SK-N-SH treated with all-trans-retinoic acid at 6 μM for 48 hours (cell line): Measurements from ENCODE around the gene IRS1.

Experiments used
- CSDC2 ChIP-seq: fragments of 250-450 bp; sonication (Bioruptor Pico); IDR thresholded peaks from 2 replicates; pipeline ENCODE4 v1.5.0; 2020; ENCODE audit warnings: mild to moderate bottlenecking, moderate library complexity
- PPARA ChIP-seq: fragments of 250-450 bp; sonication (Bioruptor Pico); IDR thresholded peaks from 2 replicates; pipeline ENCODE4 v1.5.0; 2020; ENCODE audit warnings: mild to moderate bottlenecking, borderline replicate concordance
- ZNF70 ChIP-seq: fragments of 450-650 bp; formaldehyde crosslinking; IDR thresholded peaks from 2 replicates; pipeline ENCODE4 v1.5.0; 2020; ENCODE audit warnings: mild to moderate bottlenecking, moderate library complexity
- TF ChIP-seq, protein P1 (sequence below): fragments of 250-450 bp; sonication (Bioruptor Pico); IDR thresholded peaks from 2 replicates; pipeline ENCODE4 v1.5.0; 2020; ENCODE audit warnings: mild to moderate bottlenecking, moderate library complexity
- TF ChIP-seq, protein P2 (sequence below): fragments of 250-450 bp; sonication (Bioruptor Pico); IDR thresholded peaks from 2 replicates; pipeline ENCODE4 v1.8.0; 2020; ENCODE audit warnings: mild to moderate bottlenecking, moderate library complexity, borderline replicate concordance

DNA sequence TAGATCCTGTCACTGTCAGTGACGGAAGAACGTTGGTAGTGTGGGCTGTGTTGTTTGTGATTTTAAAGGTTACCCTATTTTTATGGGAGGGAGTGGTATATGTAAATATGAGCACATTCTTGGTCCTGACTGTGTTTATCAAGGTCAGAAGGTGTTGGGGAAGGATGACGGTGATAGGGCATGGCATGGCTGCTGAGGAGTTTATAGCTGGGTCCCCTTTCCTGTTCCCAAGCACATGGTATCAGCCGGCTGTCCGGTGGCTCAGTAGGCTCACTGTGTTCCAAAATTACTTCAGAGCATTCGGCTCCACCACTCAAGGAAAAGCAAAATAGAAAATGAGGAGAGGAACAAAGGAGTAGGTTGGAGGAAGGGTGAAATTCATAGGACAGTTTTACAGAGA, 28.6 kb downstream of the IRS1 start:
- TF ChIP-seq, protein P1, sequence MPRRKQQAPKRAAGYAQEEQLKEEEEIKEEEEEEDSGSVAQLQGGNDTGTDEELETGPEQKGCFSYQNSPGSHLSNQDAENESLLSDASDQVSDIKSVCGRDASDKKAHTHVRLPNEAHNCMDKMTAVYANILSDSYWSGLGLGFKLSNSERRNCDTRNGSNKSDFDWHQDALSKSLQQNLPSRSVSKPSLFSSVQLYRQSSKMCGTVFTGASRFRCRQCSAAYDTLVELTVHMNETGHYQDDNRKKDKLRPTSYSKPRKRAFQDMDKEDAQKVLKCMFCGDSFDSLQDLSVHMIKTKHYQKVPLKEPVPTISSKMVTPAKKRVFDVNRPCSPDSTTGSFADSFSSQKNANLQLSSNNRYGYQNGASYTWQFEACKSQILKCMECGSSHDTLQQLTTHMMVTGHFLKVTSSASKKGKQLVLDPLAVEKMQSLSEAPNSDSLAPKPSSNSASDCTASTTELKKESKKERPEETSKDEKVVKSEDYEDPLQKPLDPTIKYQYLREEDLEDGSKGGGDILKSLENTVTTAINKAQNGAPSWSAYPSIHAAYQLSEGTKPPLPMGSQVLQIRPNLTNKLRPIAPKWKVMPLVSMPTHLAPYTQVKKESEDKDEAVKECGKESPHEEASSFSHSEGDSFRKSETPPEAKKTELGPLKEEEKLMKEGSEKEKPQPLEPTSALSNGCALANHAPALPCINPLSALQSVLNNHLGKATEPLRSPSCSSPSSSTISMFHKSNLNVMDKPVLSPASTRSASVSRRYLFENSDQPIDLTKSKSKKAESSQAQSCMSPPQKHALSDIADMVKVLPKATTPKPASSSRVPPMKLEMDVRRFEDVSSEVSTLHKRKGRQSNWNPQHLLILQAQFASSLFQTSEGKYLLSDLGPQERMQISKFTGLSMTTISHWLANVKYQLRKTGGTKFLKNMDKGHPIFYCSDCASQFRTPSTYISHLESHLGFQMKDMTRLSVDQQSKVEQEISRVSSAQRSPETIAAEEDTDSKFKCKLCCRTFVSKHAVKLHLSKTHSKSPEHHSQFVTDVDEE = no peak
- TF ChIP-seq CSDC2 (CRISPR knock-in tag) (no peak), PPARA (CRISPR knock-in tag) (no peak), ZNF70 (CRISPR knock-in tag) (no peak)
- TF ChIP-seq, protein P2, sequence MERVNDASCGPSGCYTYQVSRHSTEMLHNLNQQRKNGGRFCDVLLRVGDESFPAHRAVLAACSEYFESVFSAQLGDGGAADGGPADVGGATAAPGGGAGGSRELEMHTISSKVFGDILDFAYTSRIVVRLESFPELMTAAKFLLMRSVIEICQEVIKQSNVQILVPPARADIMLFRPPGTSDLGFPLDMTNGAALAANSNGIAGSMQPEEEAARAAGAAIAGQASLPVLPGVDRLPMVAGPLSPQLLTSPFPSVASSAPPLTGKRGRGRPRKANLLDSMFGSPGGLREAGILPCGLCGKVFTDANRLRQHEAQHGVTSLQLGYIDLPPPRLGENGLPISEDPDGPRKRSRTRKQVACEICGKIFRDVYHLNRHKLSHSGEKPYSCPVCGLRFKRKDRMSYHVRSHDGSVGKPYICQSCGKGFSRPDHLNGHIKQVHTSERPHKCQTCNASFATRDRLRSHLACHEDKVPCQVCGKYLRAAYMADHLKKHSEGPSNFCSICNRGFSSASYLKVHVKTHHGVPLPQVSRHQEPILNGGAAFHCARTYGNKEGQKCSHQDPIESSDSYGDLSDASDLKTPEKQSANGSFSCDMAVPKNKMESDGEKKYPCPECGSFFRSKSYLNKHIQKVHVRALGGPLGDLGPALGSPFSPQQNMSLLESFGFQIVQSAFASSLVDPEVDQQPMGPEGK (CRISPR knock-in tag) = no peak
